PFSK-1 (cell line): ENCODE data around the gene TM9SF1.

ENCODE experiments used
- FOXP2 ChIP-seq: optimal IDR thresholded peaks from 2 replicates; pipeline ENCODE3; 2011; ENCODE audit warnings: borderline replicate concordance, control low read depth, inconsistent platforms; ENCODE audit not compliant: insufficient read depth; ENCODE audit errors: extremely low read length, extremely low read depth
- POLR2AphosphoS5 ChIP-seq: IDR thresholded peaks from 2 replicates; pipeline ENCODE4 v1.6.1; 2012; ENCODE audit warnings: low read depth, mild to moderate bottlenecking, control low read depth, low read length, moderate library complexity
- REST ChIP-seq, 2 experiments: IDR thresholded peaks; 2 replicates each; pipeline versions ENCODE4 v1.6.1 to v1.8.0; 2011 to 2012; ENCODE audit warnings: low read depth in 2 of 2, low read length in 2 of 2, control low read depth in 1 of 2, inconsistent platforms in 1 of 2, mild to moderate bottlenecking in 1 of 2, moderate library complexity in 1 of 2; ENCODE audit not compliant: insufficient read depth in 1 of 2
- SIN3A ChIP-seq: IDR thresholded peaks from 2 replicates; pipeline ENCODE4 v1.6.1; 2012; ENCODE audit warnings: mild to moderate bottlenecking, low read length, moderate library complexity, borderline replicate concordance; ENCODE audit not compliant: insufficient read depth
- TAF1 ChIP-seq: IDR thresholded peaks from 2 replicates; pipeline ENCODE4 v1.6.1; 2012; ENCODE audit warnings: low read length, control low read depth, borderline replicate concordance; ENCODE audit not compliant: insufficient read depth

TM9SF1 gene

DNA sequence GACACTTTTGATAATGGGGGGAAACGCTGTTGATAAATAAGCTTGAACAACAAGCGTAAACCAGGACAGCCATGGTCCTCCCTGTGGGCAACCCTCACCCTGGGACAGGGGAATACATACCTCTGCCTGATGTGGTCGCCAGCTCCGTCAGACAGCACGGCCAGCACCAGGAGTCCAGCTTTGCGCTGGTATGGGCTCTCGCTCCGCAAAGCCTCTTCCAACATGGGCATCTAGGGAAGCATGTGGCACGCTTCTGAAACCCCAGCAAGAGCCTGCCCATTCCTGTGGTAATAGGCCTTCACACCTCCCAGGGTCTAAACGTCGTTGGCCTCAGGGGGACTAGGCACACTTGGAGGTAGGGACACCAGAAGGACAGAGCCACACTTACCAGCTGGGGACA is 9.5 kb downstream of the TM9SF1 start:
- TF ChIP-seq SIN3A (no peak), REST (IDR thresholded peaks at IDR 0.05; ENCODE audit: insufficient read depth in 1 of 2, low read depth in 2 of 2, low read length in 2 of 2) (no peak), TAF1 (no peak), POLR2AphosphoS5 (no peak), FOXP2 (no peak)

- no peak for TF ChIP-seq SIN3A
- TF ChIP-seq REST (IDR thresholded peaks at IDR 0.05; ENCODE audit: insufficient read depth in 1 of 2, low read depth in 2 of 2, low read length in 2 of 2) = no peak
- TF ChIP-seq FOXP2 = no peak
- no peak for TF ChIP-seq TAF1
- no peak for TF ChIP-seq POLR2AphosphoS5
These were observed 10.2 kb downstream of the TM9SF1 start for GRCh38 chr14:24185026-24185425.

- TF ChIP-seq POLR2AphosphoS5 (no peak), FOXP2 (no peak), REST (IDR thresholded peaks at IDR 0.05; ENCODE audit: insufficient read depth in 1 of 2, low read depth in 2 of 2, low read length in 2 of 2) (no peak), SIN3A (no peak), TAF1 (no peak)
These were observed 10.9 kb downstream of the TM9SF1 start for GRCh38 chr14:24184104-24184970.

GRCh38 chr14:24183014-24183481 is 12.2 kb downstream of the TM9SF1 start:
- TF ChIP-seq FOXP2 (no peak), POLR2AphosphoS5 (no peak), SIN3A (no peak), REST (IDR thresholded peaks at IDR 0.05; ENCODE audit: insufficient read depth in 1 of 2, low read depth in 2 of 2, low read length in 2 of 2) (no peak), TAF1 (no peak)
